HG02588 (cell line): Measurements from ENCODE around the gene PMPCB.
A peak's percentile ranks its signal among the peaks of the same experiment; 100 is the strongest.
"Not testable (repeated sequence)": the region's sequence is repeated elsewhere in the genome, so short reads cannot be mapped to it uniquely, and the experiment has no call there.

ENCODE experiments used
- ATAC-seq: cut with Tn5 transposase; IDR thresholded peaks from one replicate; pipeline ENCODE4 v1.9.1; 2021; ENCODE audit warnings: mild to moderate bottlenecking, moderate library complexity; ENCODE audit not compliant: unreplicated experiment

Gene PMPCB

GRCh38 chr7:103296901-103297836 is at the start of gene PMPCB:
PMPCB (plus strand) TSS chr7:103297435; CDS start chr7:103297460, 25 bp downstream.
- ATAC-seq, result peak; percentile 88

- ATAC-seq, result not testable (repeated sequence)
Observed at GRCh38 chr7:103253699-103254506, 43.3 kb upstream of the PMPCB start.

DNA sequence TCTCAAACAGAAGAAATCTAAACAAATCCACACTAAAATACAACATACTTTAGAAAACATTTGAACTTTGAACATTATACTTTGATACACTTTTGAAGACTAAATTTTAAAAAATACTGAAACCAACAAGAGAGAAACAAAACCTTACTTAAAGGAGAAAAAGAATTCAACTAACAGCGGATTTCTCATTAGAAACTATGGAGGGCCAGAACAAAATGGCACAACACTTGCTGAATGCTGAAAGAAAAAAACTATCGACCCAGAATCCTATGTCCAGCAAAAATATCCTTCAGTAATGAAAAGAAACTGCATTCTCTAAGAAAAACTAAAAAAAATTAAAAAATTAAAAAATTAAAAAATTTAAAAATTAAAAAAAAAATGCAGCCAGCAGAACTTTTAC is 33.2 kb upstream of the PMPCB start:
- not testable (repeated sequence) for ATAC-seq

DNA sequence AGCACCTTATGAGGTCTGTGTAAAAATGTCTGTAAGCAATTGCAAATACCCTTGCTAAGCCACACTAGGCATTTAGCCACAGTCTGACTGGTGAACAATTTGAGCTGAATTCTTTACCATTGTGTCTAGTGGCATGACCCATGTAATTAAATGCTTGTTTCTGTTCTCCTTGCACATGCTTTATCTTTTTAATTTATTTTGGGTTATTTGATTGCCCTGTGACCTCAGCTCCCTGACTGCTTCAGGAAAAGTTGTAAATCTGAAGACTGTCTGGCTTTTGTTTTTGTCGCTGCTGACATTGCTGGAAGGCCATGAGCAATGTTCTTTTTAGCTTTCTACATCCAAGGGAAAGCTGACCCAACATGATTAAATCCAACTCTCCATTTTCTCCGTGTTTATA is 31.0 kb upstream of the PMPCB start:
- not testable (repeated sequence) for ATAC-seq

DNA sequence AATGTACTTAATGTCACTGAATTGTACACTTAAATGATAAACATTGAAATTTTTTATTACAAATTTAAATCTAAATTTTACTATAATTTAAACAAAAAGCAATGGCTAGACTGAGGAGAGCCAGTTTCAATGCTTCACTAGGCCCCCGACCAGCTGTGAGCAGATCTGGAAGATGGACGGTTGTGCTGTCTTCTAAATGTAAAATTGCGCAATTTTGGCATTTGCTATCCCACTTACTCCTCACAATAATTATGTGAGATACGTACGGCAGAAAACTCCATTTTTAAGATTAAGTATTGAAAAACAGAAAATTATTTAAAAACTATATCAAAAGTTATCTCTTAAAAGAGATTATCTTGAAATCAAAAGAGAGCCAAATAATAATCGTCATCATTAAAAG is 23.9 kb upstream of the PMPCB start:
- ATAC-seq, result not testable (repeated sequence)

DNA sequence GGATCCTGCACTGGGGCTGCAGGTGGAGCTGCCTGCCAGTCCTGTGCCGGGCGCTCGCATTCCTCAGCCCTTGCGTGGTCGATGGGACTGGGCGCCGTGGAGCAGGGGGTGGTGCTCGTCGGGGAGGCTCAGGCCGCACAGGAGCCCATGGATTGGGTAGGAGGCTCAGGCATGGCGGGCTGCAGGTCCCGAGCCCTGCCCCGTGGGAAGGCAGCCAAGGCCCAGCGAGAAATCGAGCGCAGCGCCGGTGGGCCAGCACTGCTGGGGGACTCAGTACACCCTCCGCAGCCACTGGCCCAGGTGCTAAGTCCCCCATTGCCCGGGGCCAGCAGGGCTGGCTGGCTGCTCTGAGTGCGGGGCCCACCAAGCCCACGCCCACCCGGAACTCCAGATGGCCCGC is 22.4 kb upstream of the PMPCB start:
- ATAC-seq, result not testable (repeated sequence)

GRCh38 chr7:103278195-103278594 is 19.0 kb upstream of the PMPCB start:
- ATAC-seq, result not testable (repeated sequence)

DNA sequence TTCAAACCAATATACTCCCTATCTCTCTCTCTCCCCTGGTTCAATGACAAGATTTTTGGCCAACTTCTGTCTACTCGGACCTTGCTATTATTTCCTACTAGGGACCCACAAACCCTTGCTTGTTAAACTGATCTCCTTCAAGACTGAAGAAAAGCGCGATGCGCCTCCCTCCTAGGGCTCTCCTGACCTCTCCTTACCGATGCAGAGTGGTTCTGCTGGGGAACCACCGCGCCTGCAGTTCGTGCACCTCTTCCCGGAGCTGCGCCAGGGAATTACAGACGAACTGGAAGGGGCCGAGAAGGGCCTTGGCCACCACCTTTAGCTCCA is 17.6 kb upstream of the PMPCB start:
- peak; percentile 36 for ATAC-seq

- ATAC-seq, result peak; percentile 93
Observed at GRCh38 chr7:103279963-103280802, 17.1 kb upstream of the PMPCB start.

- ATAC-seq, result peak; percentile 15
Observed at GRCh38 chr7:103280803-103281155, 16.5 kb upstream of the PMPCB start.

DNA sequence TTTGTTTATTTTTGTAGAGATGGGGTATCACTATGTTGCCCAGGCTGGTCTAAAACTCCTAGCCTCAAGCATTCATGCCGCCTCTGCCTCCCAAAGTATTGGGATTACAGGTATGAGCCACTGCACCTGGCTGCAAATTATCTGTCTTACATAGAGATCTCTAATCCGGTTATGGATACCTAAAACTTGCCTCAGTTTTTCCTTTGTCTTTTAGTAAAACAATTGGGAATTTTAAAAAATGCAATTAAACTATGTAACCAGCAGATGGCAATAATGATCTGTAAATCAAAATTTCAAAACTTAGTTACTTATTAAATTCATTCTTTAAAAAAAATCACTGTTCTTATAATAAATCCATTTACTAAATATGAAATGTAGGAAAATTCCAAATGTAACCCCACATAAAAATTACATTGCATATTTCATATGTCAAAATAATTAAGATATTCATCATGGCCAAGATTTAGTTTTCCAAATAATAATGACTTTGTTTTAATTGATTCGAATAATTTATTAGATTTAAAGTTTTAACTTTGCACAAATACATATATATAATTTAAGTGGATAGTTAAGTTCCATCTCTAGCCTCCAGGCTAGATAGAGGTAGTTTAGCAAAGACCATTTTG is 14.3 kb upstream of the PMPCB start:
- not testable (repeated sequence) for ATAC-seq

- no peak for ATAC-seq
Observed at GRCh38 chr7:103292122-103292521, 5.1 kb upstream of the PMPCB start.

- ATAC-seq, result no peak
Observed at GRCh38 chr7:103293526-103293925, 3.7 kb upstream of the PMPCB start.

- ATAC-seq, result no peak
Observed at GRCh38 chr7:103297837-103298179, 573 bp downstream of the PMPCB start.

DNA sequence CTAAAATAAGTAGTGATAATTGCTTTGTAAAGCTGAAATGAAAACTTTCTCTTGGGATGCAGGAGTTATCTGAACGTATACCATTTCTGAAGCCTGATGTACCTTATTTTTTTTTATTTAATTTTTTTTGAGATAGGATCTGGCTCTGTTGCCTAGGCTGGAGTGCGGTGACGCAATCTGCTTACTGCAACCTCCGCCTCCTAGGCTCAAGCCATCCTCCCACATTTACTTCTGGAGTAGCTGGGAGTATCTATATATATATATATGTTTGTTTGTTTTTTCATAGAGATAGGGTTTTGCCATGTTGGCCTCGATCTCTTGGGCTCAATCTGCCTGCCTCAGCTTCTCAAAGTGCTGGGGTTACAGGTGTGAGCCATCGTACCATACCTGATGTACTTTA is 2.4 kb downstream of the PMPCB start:
- no peak for ATAC-seq

DNA sequence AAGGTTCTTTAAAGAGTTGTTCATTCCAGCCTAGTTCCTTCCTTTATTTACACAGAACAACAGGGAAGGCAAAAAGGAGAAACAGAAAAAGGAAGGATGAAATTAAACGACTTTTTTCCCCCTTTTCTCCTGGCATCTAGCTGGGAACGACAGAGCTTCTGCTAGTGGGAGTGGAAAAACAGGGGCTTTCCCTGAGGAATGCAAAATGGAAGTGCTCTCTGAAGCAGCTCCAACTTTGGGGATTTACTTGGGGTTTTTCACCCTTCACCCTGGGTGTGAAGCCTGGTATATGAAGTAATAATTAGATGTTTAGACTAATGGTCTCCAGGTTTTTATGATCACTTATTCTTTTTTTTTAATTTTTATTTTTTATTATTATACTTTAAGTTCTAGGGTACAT is 4.2 kb downstream of the PMPCB start:
- ATAC-seq, result no peak

DNA sequence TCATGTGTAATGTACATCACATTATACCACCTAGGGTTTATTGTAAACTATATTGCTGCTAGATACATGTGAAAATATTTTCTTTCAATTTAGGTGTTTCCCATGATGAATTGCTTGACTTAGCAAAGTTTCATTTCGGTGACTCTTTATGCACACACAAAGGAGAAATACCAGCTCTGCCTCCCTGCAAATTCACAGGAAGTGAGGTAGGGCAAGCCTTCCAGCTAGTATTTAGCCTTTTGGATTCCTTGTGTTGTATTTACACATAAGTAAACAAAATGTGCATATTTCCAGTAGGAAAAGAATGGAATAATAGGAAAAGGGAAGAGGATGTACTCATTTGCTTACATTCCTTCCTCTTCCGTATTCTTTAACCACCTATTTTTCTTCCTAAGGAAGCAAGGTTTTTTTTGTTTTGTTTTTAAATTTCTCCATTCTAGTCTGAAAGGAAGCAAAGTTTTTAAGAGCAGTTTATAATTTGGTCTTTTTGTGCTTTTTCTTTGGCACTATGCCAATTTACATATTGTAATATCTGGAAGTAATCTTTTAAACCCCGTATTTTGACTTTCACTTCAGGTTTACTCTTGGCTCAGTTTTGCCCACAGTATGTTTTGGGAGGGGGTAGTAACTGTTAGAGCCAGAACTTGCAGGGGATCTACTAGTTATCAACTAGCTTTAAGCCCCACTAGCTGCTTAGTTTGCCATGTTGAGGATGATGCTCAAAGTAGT is 10.4 kb downstream of the PMPCB start:
- no peak for ATAC-seq

GRCh38 chr7:103314852-103315251 is 17.6 kb downstream of the PMPCB start:
- no peak for ATAC-seq

GRCh38 chr7:103316380-103316941 is 19.2 kb downstream of the PMPCB start:
- ATAC-seq, result no peak

DNA sequence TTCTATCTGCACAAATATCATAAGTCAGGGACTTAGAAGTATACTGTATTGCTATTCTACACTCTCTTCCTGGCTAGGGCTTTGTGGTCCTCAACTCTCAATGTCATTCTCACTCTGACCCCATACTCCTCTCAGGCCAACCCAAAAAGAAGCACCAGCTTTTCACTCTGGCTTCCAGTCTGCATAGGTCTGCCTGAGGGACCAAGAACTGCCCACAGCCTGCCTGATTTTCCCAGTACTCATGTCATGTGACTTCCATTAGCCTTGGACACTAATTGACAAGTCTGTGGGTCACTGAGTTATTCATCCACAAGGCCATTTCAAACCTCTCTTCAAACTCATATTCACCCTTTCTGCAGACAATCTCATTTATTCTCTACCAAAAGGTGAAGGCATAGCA is 19.8 kb downstream of the PMPCB start:
- no peak for ATAC-seq
